Transverse colon (tissue), 4 donors: ENCODE data around the gene ANLN.

Source experiments
- EP300 ChIP-seq: sonication (generic); formaldehyde crosslinking; IDR thresholded peaks from one replicate; pipeline ENCODE4 v1.6.1; 2017; ENCODE audit warnings: antibody characterized with exemption, low read depth
- POLR2A ChIP-seq: fragments of 450-650 bp; IDR thresholded peaks from one replicate; pipeline ENCODE4 v1.6.1; 2016; ENCODE audit warnings: antibody characterized with exemption, mild to moderate bottlenecking, moderate library complexity
- POLR2AphosphoS5 ChIP-seq, 3 donors: sonication (generic); formaldehyde crosslinking; IDR thresholded peaks; one replicate each; pipeline ENCODE4 v1.6.1; 2016; ENCODE audit warnings: antibody characterized with exemption in 3 of 3
- TF ChIP-seq, protein P1 (sequence below), 5 experiments: fragments of 200-600 bp in 3 of 5; fragments of 450-650 bp in 2 of 5; sonication (generic) in 3 of 5; IDR thresholded peaks; 1 replicate in 2 of 5; 2 replicates in 3 of 5; pipeline ENCODE4 v1.5.1; 2016 to 2017; ENCODE audit warnings: antibody characterized with exemption in 5 of 5, inconsistent platforms in 3 of 5, mild to moderate bottlenecking in 2 of 5, moderate library complexity in 1 of 5

GRCh38 chr7:36369171-36369570 is 20.5 kb upstream of the ANLN start:
- no peak for TF ChIP-seq EP300
- TF ChIP-seq, protein P1, sequence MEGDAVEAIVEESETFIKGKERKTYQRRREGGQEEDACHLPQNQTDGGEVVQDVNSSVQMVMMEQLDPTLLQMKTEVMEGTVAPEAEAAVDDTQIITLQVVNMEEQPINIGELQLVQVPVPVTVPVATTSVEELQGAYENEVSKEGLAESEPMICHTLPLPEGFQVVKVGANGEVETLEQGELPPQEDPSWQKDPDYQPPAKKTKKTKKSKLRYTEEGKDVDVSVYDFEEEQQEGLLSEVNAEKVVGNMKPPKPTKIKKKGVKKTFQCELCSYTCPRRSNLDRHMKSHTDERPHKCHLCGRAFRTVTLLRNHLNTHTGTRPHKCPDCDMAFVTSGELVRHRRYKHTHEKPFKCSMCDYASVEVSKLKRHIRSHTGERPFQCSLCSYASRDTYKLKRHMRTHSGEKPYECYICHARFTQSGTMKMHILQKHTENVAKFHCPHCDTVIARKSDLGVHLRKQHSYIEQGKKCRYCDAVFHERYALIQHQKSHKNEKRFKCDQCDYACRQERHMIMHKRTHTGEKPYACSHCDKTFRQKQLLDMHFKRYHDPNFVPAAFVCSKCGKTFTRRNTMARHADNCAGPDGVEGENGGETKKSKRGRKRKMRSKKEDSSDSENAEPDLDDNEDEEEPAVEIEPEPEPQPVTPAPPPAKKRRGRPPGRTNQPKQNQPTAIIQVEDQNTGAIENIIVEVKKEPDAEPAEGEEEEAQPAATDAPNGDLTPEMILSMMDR (IDR thresholded peaks at IDR 0.05), result no peak
- no peak for TF ChIP-seq POLR2A
- TF ChIP-seq POLR2AphosphoS5 (IDR thresholded peaks at IDR 0.05), result no peak
